ENCODE data around the gene DLGAP1. TPM values are rescaled to one million over a fixed set of nuclear protein-coding genes. Genes with fewer than 3 reads are reported as not detected.

The DLGAP1 gene
- total and polyA plus RNA-seq, 2 of the 4 experiments (the other 2 are of a cell fraction), result under 0.01 to 0.09 TPM

GRCh38 chr18:3447895-3448837 is 1006.9 kb downstream of the DLGAP1 start:
- dilution Hi-C loops (cut with HindIII; ENCODE audit: low sequenced_read_pairs, unreplicated experiment) (no loop called here), in situ Hi-C loops (cut with MboI; ENCODE audit: low sequenced_read_pairs) (no loop called here), intact Hi-C loops (cut with micrococcal nuclease) (loop anchor here (1.0 to 2.0 kb wide), 4 partner anchors 143 to 176 kb away; no protein-coding TSS in a partner anchor)
- no peaks in the 10 kb centered on the region; the same call in 1 of the 2 replicates for H3K36me3 ChIP-seq (ENCODE audit: control insufficient read depth, insufficient read depth, low read length)
- ChIA-PET POLR2A (ENCODE audit: unreplicated experiment) (interaction anchor here (0.6 to 1.3 kb wide), 7 partner anchors 42 to 422 kb away, joined by 3 to 12 read pairs (median 4); no protein-coding TSS in a partner anchor), CTCF (interaction anchor here (0.5 to 1.1 kb wide), 5 partner anchors 9 to 1330 kb away, joined by 3 to 5 read pairs (median 3); no protein-coding TSS in a partner anchor)
- H4K5ac ChIP-seq (ENCODE audit: low read depth, low read length), result peak overlapping the region; percentile 45
- H3K4me2 ChIP-seq (ENCODE audit: low read depth, low read length), result peak overlapping the region; percentile 84
- peak overlapping the region; percentile 85 for H3K4me3 ChIP-seq (ENCODE audit: insufficient read depth, low read depth, low read length)
- H3K9ac ChIP-seq (ENCODE audit: low read depth, low read length), result peak overlapping the region; percentile 79
- no peaks in the 10 kb centered on the region for H4K20me1 ChIP-seq (ENCODE audit: insufficient read depth, low read length)
- H4K91ac ChIP-seq (ENCODE audit: insufficient read depth, low read depth, low read length), result peak overlapping the region; percentile 87
- TF ChIP-seq CEBPB (IDR thresholded peaks at IDR 0.05; ENCODE audit: low read depth, low read length), result no peak
- TF ChIP-seq RAD21 (IDR thresholded peaks at IDR 0.05; ENCODE audit: low read length), result peak; percentile 35; the same call in 1 of the 2 replicates
- no peak for TF ChIP-seq MAFK (IDR thresholded peaks at IDR 0.05; ENCODE audit: low read depth, low read length)
- peak; percentile 97 for TF ChIP-seq MAZ (IDR thresholded peaks at IDR 0.05; ENCODE audit: borderline replicate concordance, low read depth, low read length)
- TF ChIP-seq USF2 (IDR thresholded peaks at IDR 0.05; ENCODE audit: low read depth, low read length), result peak; percentile 27; the same call in 1 of the 2 replicates
- TF ChIP-seq CHD1 (IDR thresholded peaks at IDR 0.05; ENCODE audit: low read depth, low read length), result no peak; the same call in 1 of the 2 replicates
- TF ChIP-seq CTCF (conservative IDR thresholded peaks at IDR 0.05; ENCODE audit: low read depth, low read length), result peak; percentile 24; the same call in 1 of the 2 replicates
- TF ChIP-seq POLR2A (IDR thresholded peaks at IDR 0.05; ENCODE audit: low read depth, low read length), result peak; percentile 95
- no peak for TF ChIP-seq RFX5 (IDR thresholded peaks at IDR 0.05; ENCODE audit: low read depth, low read length)
- TF ChIP-seq SMC3 (IDR thresholded peaks at IDR 0.05; ENCODE audit: low read depth, low read length), result peak; percentile 23; the same call in 1 of the 2 replicates
- TF ChIP-seq RCOR1 (IDR thresholded peaks at IDR 0.05; ENCODE audit: insufficient replicate concordance, low read length), result no peak
- peak; percentile 57; the same call in 1 of the 2 replicates for TF ChIP-seq FOS (IDR thresholded peaks at IDR 0.05; ENCODE audit: low read depth, low read length)
- TF ChIP-seq MXI1 (IDR thresholded peaks at IDR 0.05; ENCODE audit: borderline replicate concordance, low read depth, low read length), result peak; percentile 75; the same call in 1 of the 2 replicates
- no peaks in the 10 kb centered on the region for H3K27me3 ChIP-seq (ENCODE audit: control insufficient read depth, insufficient read depth, low read length)
- ATAC-seq (ENCODE audit: low read depth), result peak; percentile 76
- peak overlapping the region; percentile 85 for H3K56ac ChIP-seq (ENCODE audit: extremely low read depth, insufficient read depth, low read length)
- no TSS peak for BruUV-seq (replicated peaks)
- peak overlapping the region; percentile 91 for H3K27ac ChIP-seq (ENCODE audit: insufficient read depth, low read length)
- no peaks in the 10 kb centered on the region for H3K9me3 ChIP-seq (ENCODE audit: control insufficient read depth, insufficient read depth, low read length)
- peak; percentile 96 for DNase-seq
- peak overlapping the region; percentile 73 for H2BK120ac ChIP-seq (ENCODE audit: low read depth, low read length)
- WGBS, 2 experiments (ENCODE audit: extremely low coverage in 2 of 2, insufficient read length in 1 of 2), result 1% methylated on average over 26 of the region's 63 CpGs; no CpG with 5 or more reads in 1 of the 2 experiments
- peak overlapping the region; percentile 88 for H2AFZ ChIP-seq (replicated peaks; ENCODE audit: low read length, poor library complexity)
- H2BK15ac ChIP-seq (ENCODE audit: low read depth, low read length), result peak overlapping the region; percentile 53; the same call in 2 of the 3 replicates
- peak overlapping the region; percentile 51 for H2AK5ac ChIP-seq (ENCODE audit: low read depth, low read length)
- H3K14ac ChIP-seq (replicated peaks; ENCODE audit: low read depth, low read length), result peak overlapping the region; percentile 82
- peak overlapping the region; percentile 83 for H2AK9ac ChIP-seq (replicated peaks; ENCODE audit: low read depth, low read length, poor library complexity)
- peak overlapping the region; percentile 69; the same call in 1 of the 2 replicates for H2BK20ac ChIP-seq (ENCODE audit: low read depth, low read length)
- H3K18ac ChIP-seq (ENCODE audit: low read depth, low read length), result peak overlapping the region; percentile 54
- peak overlapping the region; percentile 89 for H3K4ac ChIP-seq (ENCODE audit: low read depth, low read length)
- H2BK5ac ChIP-seq (ENCODE audit: low read depth, low read length, poor library complexity, severe bottlenecking), result peak overlapping the region; percentile 88
- H3K4me1 ChIP-seq (ENCODE audit: control insufficient read depth, insufficient read depth, low read length), result peaks cover 2% of the 10 kb centered on the region
- peaks cover 4% of the 10 kb centered on the region; the same call in 1 of the 2 replicates for H3K9me1 ChIP-seq (ENCODE audit: insufficient read depth, low read length)
- H3K23ac ChIP-seq (ENCODE audit: low read depth, low read length), result peak overlapping the region; percentile 92
- peak overlapping the region; percentile 61 to 83 for H4K8ac ChIP-seq (ENCODE audit: low read depth in 2 of 2, low read length in 2 of 2)
- H3K79me1 ChIP-seq (ENCODE audit: low read depth in 1 of 2, low read length in 2 of 2), result peaks cover 0 to 3% of the 10 kb centered on the region in 2 experiments; a peak in 2 of 4 replicates
